GM19238 (cell line): Measurements from ENCODE around the gene MTIF2.
"Not testable (repeated sequence)": the region's sequence is repeated elsewhere in the genome, so short reads cannot be mapped to it uniquely, and the experiment has no call there.

Experiments used
- DNase-seq: peaks from one replicate; pipeline ENCODE4 v3.0.0; 2011; ENCODE audit warnings: low spot score; ENCODE audit not compliant: insufficient read length

MTIF2 gene

GRCh38 chr2:55268907-55269644, at the start of gene MTIF2:
TSS of gene MTIF2 (minus strand) at chr2:55269231. CDS start at chr2:55263858, 5,373 bp downstream.
- DNase-seq: peak; percentile 72

GRCh38 chr2:55314985-55315384, 46.0 kb upstream of the MTIF2 start:
- no peak for DNase-seq

- DNase-seq: peak; percentile 6
Observed at GRCh38 chr2:55311444-55311870, 42.4 kb upstream of the MTIF2 start.

GRCh38 chr2:55309446-55309845, 40.4 kb upstream of the MTIF2 start:
- no peak for DNase-seq

- no peak for DNase-seq
Observed at GRCh38 chr2:55302241-55302640, 33.2 kb upstream of the MTIF2 start.

- DNase-seq: no peak
Observed at GRCh38 chr2:55301277-55301676, 32.2 kb upstream of the MTIF2 start.

GRCh38 chr2:55296393-55296792, 27.4 kb upstream of the MTIF2 start:
- no peak for DNase-seq

GRCh38 chr2:55283083-55283482, 14.1 kb upstream of the MTIF2 start:
- DNase-seq: no peak

- peak; percentile 59 for DNase-seq
Observed at GRCh38 chr2:55282110-55282917, 13.3 kb upstream of the MTIF2 start.

GRCh38 chr2:55280851-55281546, 12.0 kb upstream of the MTIF2 start:
- not testable (repeated sequence) for DNase-seq

GRCh38 chr2:55279859-55280424, 10.9 kb upstream of the MTIF2 start:
- not testable (repeated sequence) for DNase-seq

GRCh38 chr2:55279214-55279835, 10.3 kb upstream of the MTIF2 start:
- not testable (repeated sequence) for DNase-seq

GRCh38 chr2:55277310-55277709, 8.3 kb upstream of the MTIF2 start:
- DNase-seq: no peak

- not testable (repeated sequence) for DNase-seq
Observed at GRCh38 chr2:55274346-55274745, 5.3 kb upstream of the MTIF2 start.

GRCh38 chr2:55269645-55269990, 587 bp upstream of the MTIF2 start:
- DNase-seq: no peak

- no peak for DNase-seq
Observed at GRCh38 chr2:55268288-55268906, 634 bp downstream of the MTIF2 start.

- not testable (repeated sequence) for DNase-seq
Observed at GRCh38 chr2:55259586-55259985, 9.4 kb downstream of the MTIF2 start.

- DNase-seq: no peak
Observed at GRCh38 chr2:55252832-55253231, 16.2 kb downstream of the MTIF2 start.

GRCh38 chr2:55247025-55247424, 22.0 kb downstream of the MTIF2 start:
- no peak for DNase-seq

- no peak for DNase-seq
Observed at GRCh38 chr2:55245411-55245810, 23.6 kb downstream of the MTIF2 start.

- DNase-seq: no peak
Observed at GRCh38 chr2:55242617-55243016, 26.4 kb downstream of the MTIF2 start.
